GM10266 (cell line): ENCODE data around the gene GLO1.

ENCODE experiments used
- DNase-seq: peaks from one replicate; pipeline ENCODE4 v3.0.0; 2012; ENCODE audit errors: extremely low spot score
- CTCF ChIP-seq: IDR thresholded peaks from 2 replicates; pipeline ENCODE4 v1.5.1; 2012; ENCODE audit warnings: mild to moderate bottlenecking, low read depth; ENCODE audit not compliant: control insufficient read depth, insufficient read depth; ENCODE audit errors: missing control alignments

The GLO1 gene

GRCh38 chr6:38730140-38730862, 27.4 kb upstream of the GLO1 start:
- DNase-seq, result no peak
- no peak for TF ChIP-seq CTCF

- DNase-seq, result no peak
- no peak for TF ChIP-seq CTCF
Observed at GRCh38 chr6:38728203-38728602, 25.3 kb upstream of the GLO1 start.

GRCh38 chr6:38725414-38726183, 22.7 kb upstream of the GLO1 start:
- no peak for DNase-seq
- TF ChIP-seq CTCF, result no peak

DNA sequence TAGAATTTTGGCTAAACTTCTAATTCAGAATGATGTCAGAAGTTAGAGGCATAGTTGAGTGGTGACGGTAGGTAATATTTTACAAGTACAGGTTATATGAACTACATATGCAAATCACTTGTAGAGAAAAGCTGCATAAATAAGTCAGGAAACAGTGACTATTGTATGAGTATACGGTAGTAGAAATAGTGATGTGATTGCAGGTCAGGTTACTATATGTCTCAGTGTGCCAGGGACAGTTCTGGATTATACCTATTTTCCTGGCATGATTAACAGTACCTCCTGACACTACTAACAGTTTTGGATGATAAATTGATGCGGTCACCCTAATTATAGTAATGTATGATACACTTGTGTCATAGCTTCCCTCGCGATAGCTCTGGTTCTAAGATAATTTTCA, 21.4 kb upstream of the GLO1 start:
- no peak for DNase-seq
- no peak for TF ChIP-seq CTCF

- no peak for DNase-seq
- no peak for TF ChIP-seq CTCF
Observed at GRCh38 chr6:38723783-38724182, 20.8 kb upstream of the GLO1 start.

DNA sequence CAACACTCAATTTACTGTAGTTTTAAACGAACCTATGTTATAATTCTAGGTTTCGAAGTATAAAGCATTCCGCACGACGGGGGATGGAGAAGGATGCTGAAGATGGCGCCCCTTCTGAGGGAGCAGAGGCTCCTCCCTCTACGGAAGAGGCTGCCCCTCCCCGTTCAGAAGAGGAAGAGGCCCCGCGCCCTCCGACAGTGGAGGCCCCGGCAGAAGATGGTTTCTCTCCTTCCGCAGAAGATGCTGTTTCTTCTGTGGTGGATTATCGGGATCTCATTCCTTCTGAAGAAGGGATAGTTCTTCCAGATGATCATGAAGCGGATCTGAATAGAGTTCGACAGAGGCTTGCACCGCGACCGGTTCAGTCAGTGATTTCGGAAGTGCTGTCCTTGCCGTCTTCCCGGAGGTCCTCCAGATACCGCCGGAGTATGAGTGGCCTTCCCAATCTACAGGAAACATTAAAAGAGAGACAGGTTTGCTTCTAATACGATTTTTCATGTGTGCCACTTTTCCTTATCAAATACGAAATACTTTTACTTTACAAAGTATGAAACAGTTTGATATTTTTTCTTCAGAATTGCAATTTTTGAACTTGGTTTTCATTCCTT, 19.9 kb upstream of the GLO1 start:
- DNase-seq, result no peak
- TF ChIP-seq CTCF, result no peak

GRCh38 chr6:38722038-38722437, 19.1 kb upstream of the GLO1 start:
- TF ChIP-seq CTCF, result no peak
- no peak for DNase-seq
